Vagina (tissue), 2 donors: ENCODE results near the gene RPSA.

Source experiments
- CTCF ChIP-seq, 3 experiments: fragments of 450-650 bp in 2 of 3; fragments of 200-600 bp in 1 of 3; sonication (generic) in 1 of 3; IDR thresholded peaks; one replicate each; pipeline ENCODE4 v1.5.1; 2017 to 2019; ENCODE audit warnings: antibody characterized with exemption in 3 of 3, mild to moderate bottlenecking in 2 of 3, moderate library complexity in 2 of 3
- POLR2A ChIP-seq, 2 donors: fragments of 450-650 bp; IDR thresholded peaks; one replicate each; pipeline ENCODE4 v1.6.1; 2017; ENCODE audit warnings: antibody characterized with exemption in 2 of 2, mild to moderate bottlenecking in 2 of 2, moderate library complexity in 2 of 2
- POLR2AphosphoS5 ChIP-seq, 2 donors: sonication (generic); formaldehyde crosslinking; IDR thresholded peaks; one replicate each; pipeline ENCODE4 v1.9.0; 2017; ENCODE audit warnings: antibody characterized with exemption in 2 of 2, mild to moderate bottlenecking in 2 of 2, low read depth in 1 of 2; ENCODE audit not compliant: insufficient read depth in 1 of 2

DNA sequence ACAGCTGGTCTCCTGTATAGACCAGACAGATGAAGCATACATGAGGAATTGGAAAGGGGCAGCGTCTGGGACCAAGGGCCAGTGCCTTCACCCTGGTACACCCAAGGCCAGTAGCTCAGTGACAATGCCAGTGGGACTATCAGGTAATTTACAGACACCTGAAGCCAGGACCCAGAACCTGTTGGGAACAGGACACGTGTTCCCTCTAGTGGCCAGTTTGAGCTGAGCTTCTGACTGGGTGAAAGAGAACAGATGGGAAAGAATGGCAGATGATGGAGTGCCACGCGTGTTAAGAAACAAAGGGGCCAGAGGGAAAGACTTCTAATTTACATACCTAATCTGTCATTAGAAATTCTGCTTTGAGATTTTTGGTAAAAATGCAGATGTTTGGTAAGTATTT, 28.4 kb upstream of the RPSA start:
- TF ChIP-seq CTCF (IDR thresholded peaks at IDR 0.05): peak in 1 of 3 experiments; percentile 27
- no peak for TF ChIP-seq POLR2A (IDR thresholded peaks at IDR 0.05)
- TF ChIP-seq POLR2AphosphoS5 (IDR thresholded peaks at IDR 0.05; ENCODE audit: insufficient read depth in 1 of 2, low read depth in 1 of 2): no peak
